Mucosa of rectum (tissue), 2 donors: ENCODE results near the gene WDR45B.

ENCODE experiments used
- H3K27ac ChIP-seq, 2 donors: one replicate each; pipeline ENCODE4 v1.7.0; 2013; ENCODE audit warnings: inconsistent platforms in 2 of 2, low read depth in 2 of 2, low read length in 2 of 2
- H3K27me3 ChIP-seq, 2 donors: one replicate each; pipeline ENCODE4 v1.7.0; 2013; ENCODE audit warnings: low read length in 2 of 2; ENCODE audit not compliant: control insufficient read depth in 2 of 2, insufficient read depth in 2 of 2
- H3K36me3 ChIP-seq, 2 donors: one replicate each; pipeline ENCODE4 v1.7.0; 2013; ENCODE audit warnings: low read length in 2 of 2; ENCODE audit not compliant: control insufficient read depth in 2 of 2, insufficient read depth in 2 of 2
- H3K4me1 ChIP-seq, 2 donors: one replicate each; pipeline ENCODE4 v1.7.0; 2013; ENCODE audit warnings: low read length in 2 of 2, mild to moderate bottlenecking in 1 of 2; ENCODE audit not compliant: control insufficient read depth in 2 of 2, insufficient read depth in 2 of 2
- H3K4me3 ChIP-seq, 2 donors: one replicate each; pipeline ENCODE4 v1.7.0; 2013; ENCODE audit warnings: low read length in 2 of 2
- H3K9ac ChIP-seq, 2 donors: one replicate each; pipeline ENCODE4 v1.7.0; 2013; ENCODE audit warnings: low read length in 2 of 2, low read depth in 1 of 2, mild to moderate bottlenecking in 1 of 2
- H3K9me3 ChIP-seq, 2 donors: one replicate each; pipeline ENCODE4 v1.7.0; 2013; ENCODE audit warnings: low read length in 2 of 2; ENCODE audit not compliant: control insufficient read depth in 2 of 2
- donor health status: healthy.
- donor health status: Normal muscosa, but diverticular disease.

Gene WDR45B

GRCh38 chr17:82616021-82616711 is 32.1 kb downstream of the WDR45B start:
- Histone ChIP-seq H3K9ac (no peak overlapping the region), H3K9me3 (no peaks in the 10 kb centered on the region), H3K4me1 (no peaks in the 10 kb centered on the region), H3K4me3 (no peak overlapping the region), H3K27ac (no peak overlapping the region), H3K36me3 (peaks cover 58 to 59% of the 10 kb centered on the region in 2 donors), H3K27me3 (no peaks in the 10 kb centered on the region)

- peaks cover 53 to 54% of the 10 kb centered on the region in 2 donors for H3K36me3 ChIP-seq
- H3K4me1 ChIP-seq, result no peaks in the 10 kb centered on the region
- no peak overlapping the region for H3K27ac ChIP-seq
- H3K9ac ChIP-seq, result no peak overlapping the region
- no peak overlapping the region for H3K4me3 ChIP-seq
- no peaks in the 10 kb centered on the region for H3K27me3 ChIP-seq
- no peaks in the 10 kb centered on the region for H3K9me3 ChIP-seq
Observed at GRCh38 chr17:82615084-82616020, 32.9 kb downstream of the WDR45B start.

DNA sequence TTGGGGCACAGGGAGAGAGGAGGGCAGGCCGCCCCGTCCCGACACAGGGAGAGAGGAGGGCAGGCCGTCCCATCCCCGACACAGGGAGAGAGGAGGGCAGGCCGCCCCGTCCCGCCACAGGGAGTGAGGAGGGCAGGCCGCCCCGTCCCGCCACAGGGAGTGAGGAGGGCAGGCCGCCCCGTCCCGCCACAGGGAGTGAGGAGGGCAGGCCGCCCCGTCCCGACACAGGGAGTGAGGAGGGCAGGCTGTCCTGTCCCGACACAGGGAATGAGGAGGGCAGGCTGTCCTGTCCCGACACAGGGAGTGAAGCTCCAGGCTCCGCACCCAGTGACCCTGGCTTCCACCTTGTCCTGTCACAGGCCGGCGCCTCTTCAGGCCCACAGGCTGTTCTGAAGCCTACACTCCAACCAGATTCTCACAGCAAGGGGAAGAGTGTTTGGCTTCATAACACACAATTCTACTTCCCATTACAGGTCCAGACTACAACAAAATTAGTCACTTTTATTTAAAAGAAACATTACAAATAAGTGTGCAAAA is 34.1 kb downstream of the WDR45B start:
- Histone ChIP-seq H3K27me3 (no peaks in the 10 kb centered on the region), H3K9ac (no peak overlapping the region), H3K9me3 (no peaks in the 10 kb centered on the region), H3K4me3 (no peak overlapping the region), H3K36me3 (peaks cover 45% of the 10 kb centered on the region in 2 donors), H3K4me1 (no peaks in the 10 kb centered on the region), H3K27ac (no peak overlapping the region)

DNA sequence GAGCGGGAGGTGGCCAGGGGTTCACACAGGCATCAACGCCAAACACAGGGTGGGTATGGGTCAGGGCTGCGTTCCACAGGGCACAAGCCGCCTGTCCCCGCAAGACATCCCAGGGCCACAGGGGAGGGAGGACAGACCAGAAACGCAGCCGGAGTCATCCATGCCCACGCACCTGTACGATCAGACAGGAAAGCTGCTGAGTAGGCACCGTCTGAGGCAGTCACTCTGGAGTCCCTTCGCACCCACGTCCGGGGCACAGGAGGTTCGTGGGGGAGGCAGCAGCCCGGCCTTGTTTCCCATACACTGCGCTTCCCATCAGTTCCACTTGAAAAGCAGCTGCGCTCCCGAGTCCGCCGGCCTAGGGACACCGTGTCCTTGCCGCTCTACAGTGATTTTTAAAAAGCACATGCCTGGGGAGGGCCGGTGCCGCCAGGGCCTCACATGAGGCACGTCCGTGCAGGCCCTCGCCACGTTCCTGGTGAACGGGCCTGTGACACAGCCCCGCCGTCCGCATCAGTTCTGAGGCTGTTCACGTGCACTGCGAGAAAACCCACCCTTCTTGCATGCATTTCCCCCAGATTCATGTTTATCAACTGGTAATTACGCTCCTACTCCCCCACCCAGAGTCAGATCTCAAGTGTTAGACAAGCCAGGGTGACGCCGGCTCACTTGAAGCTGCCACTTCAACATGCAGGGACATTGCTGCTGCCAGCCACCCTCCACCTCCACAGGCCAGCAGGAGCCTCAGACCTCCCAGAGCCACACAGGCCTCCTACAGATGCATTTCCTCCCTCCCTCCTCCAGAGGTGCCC is 34.8 kb downstream of the WDR45B start:
- H3K9ac ChIP-seq, result no peak overlapping the region
- H3K27ac ChIP-seq, result no peak overlapping the region
- peaks cover 39 to 42% of the 10 kb centered on the region in 2 donors for H3K36me3 ChIP-seq
- no peaks in the 10 kb centered on the region for H3K27me3 ChIP-seq
- no peak overlapping the region for H3K4me3 ChIP-seq
- no peaks in the 10 kb centered on the region for H3K4me1 ChIP-seq
- no peaks in the 10 kb centered on the region for H3K9me3 ChIP-seq

- Histone ChIP-seq H3K9me3 (no peaks in the 10 kb centered on the region), H3K9ac (no peak overlapping the region), H3K27ac (no peak overlapping the region), H3K4me1 (no peaks in the 10 kb centered on the region), H3K36me3 (peaks cover 29% of the 10 kb centered on the region in 2 donors), H3K4me3 (no peak overlapping the region), H3K27me3 (no peaks in the 10 kb centered on the region)
Observed at GRCh38 chr17:82611140-82612058, 36.8 kb downstream of the WDR45B start.

GRCh38 chr17:82609655-82610054 is 38.6 kb downstream of the WDR45B start:
- H3K4me1 ChIP-seq, result no peaks in the 10 kb centered on the region
- H3K4me3 ChIP-seq, result no peak overlapping the region
- H3K36me3 ChIP-seq, result peaks cover 21 to 26% of the 10 kb centered on the region in 2 donors
- H3K9me3 ChIP-seq, result no peaks in the 10 kb centered on the region
- H3K27ac ChIP-seq, result no peak overlapping the region
- no peak overlapping the region for H3K9ac ChIP-seq
- no peaks in the 10 kb centered on the region for H3K27me3 ChIP-seq

GRCh38 chr17:82608816-82609215 is 39.4 kb downstream of the WDR45B start:
- Histone ChIP-seq H3K9me3 (no peaks in the 10 kb centered on the region), H3K4me3 (no peak overlapping the region), H3K36me3 (peaks cover 16 to 30% of the 10 kb centered on the region in 2 donors), H3K4me1 (peaks cover 0 to under 1% of the 10 kb centered on the region in 2 donors), H3K9ac (no peak overlapping the region), H3K27ac (no peak overlapping the region), H3K27me3 (no peaks in the 10 kb centered on the region)

GRCh38 chr17:82605939-82606600 is 42.2 kb downstream of the WDR45B start:
- Histone ChIP-seq H3K4me3 (no peak overlapping the region), H3K27ac (no peak overlapping the region), H3K4me1 (peaks cover 4 to 9% of the 10 kb centered on the region in 2 donors), H3K36me3 (peaks cover 32 to 48% of the 10 kb centered on the region in 2 donors), H3K27me3 (no peaks in the 10 kb centered on the region), H3K9ac (no peak overlapping the region), H3K9me3 (no peaks in the 10 kb centered on the region)

DNA sequence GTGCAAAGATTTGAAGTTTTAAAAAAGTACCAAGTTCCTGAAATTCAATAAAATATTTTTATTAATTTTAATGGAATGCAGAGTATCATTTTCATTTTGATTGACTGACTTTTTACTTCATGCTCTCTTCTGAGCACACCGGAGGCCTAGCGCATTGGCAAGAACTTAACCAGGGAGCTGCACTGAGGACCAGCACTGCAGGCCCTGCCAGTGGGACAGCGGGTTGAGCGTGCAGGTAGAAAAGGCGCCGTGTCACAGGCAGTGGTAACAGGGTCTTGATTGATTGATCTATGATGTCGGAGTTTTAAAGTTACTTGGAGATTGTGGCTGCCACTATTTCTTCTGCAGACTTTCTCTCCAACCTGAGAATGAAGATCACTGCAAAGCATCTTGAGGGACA is 43.7 kb downstream of the WDR45B start:
- Histone ChIP-seq H3K27me3 (no peaks in the 10 kb centered on the region), H3K27ac (no peak overlapping the region), H3K4me3 (no peak overlapping the region), H3K9me3 (no peaks in the 10 kb centered on the region), H3K36me3 (peaks cover 38 to 52% of the 10 kb centered on the region in 2 donors), H3K4me1 (peaks cover 4 to 9% of the 10 kb centered on the region in 2 donors), H3K9ac (no peak overlapping the region)
